Thoracic aorta (tissue), 2 donors: ENCODE measurements around the gene MXI1. TPM values are rescaled to one million over a fixed set of nuclear protein-coding genes. Genes with fewer than 3 reads are reported as not detected.

Experiments used
- ATAC-seq: fragments of 150-250 bp; one replicate; pipeline ENCODE4 v1.8.0; 2017; ENCODE audit warnings: low read depth; ENCODE audit not compliant: insufficient number of reproducible peaks, low FRiP score
- DNase-seq: peaks from one replicate; pipeline ENCODE4 v3.0.0-alpha.2; 2020; ENCODE audit warnings: low spot score
- H3K27ac ChIP-seq, 2 donors: fragments of 200-600 bp; sonication (generic); 1 replicate in 1 of 2; 2 replicates in 1 of 2; pipeline ENCODE4 v1.5.1; 2016; ENCODE audit warnings: mild to moderate bottlenecking in 2 of 2, moderate library complexity in 2 of 2
- H3K27me3 ChIP-seq: fragments of 200-600 bp; sonication (generic); replicated peaks from 2 replicates; pipeline ENCODE4 v1.6.0; 2016; ENCODE audit warnings: mild to moderate bottlenecking; ENCODE audit not compliant: insufficient read depth
- H3K36me3 ChIP-seq: fragments of 200-600 bp; sonication (generic); one replicate; pipeline ENCODE4 v1.5.1; 2016
- H3K4me1 ChIP-seq, 2 donors: fragments of 200-600 bp; sonication (generic); 1 replicate in 1 of 2; 2 replicates in 1 of 2; pipeline versions ENCODE4 v1.5.1 to v1.6.0; 2016; ENCODE audit warnings: low read depth in 2 of 2, mild to moderate bottlenecking in 1 of 2; ENCODE audit not compliant: control insufficient read depth in 1 of 2
- H3K4me3 ChIP-seq: fragments of 200-600 bp; sonication (generic); 2 replicates; pipeline ENCODE4 v1.5.1; 2016; ENCODE audit warnings: mild to moderate bottlenecking
- H3K9me3 ChIP-seq: fragments of 200-600 bp; sonication (generic); 2 replicates; pipeline ENCODE4 v1.5.1; 2016
- CTCF ChIP-seq: fragments of 200-600 bp; sonication (generic); IDR thresholded peaks from one replicate; pipeline ENCODE4 v1.5.1; 2019; ENCODE audit warnings: antibody characterized with exemption
- total RNA-seq, 2 donors: library from RNA; depleted of rRNA; stranded (reverse); fragments of >200 nt; gene quantifications; one replicate each; pipeline versions ENCODE4 v1.1.0 to v1.2.3, GENCODE V29; 2016

Gene MXI1
- total RNA-seq, 2 donors from 2014 or later = 87.7 to 92.8 TPM

GRCh38 chr10:110203500-110204455 is 3.6 kb upstream of the MXI1 start:
- Histone ChIP-seq H3K4me1 (peaks cover 0 to 8% of the 10 kb centered on the region in 2 donors), H3K27me3 (no peaks in the 10 kb centered on the region), H3K4me3 (no peak overlapping the region), H3K27ac (no peak overlapping the region), H3K9me3 (no peaks in the 10 kb centered on the region), H3K36me3 (no peaks in the 10 kb centered on the region)
- no peak for TF ChIP-seq CTCF
- no peak for DNase-seq
- ATAC-seq = no peak

GRCh38 chr10:110205051-110205675 is 2.2 kb upstream of the MXI1 start:
- DNase-seq = no peak
- no peak overlapping the region for H3K4me3 ChIP-seq
- H3K27ac ChIP-seq = no peak overlapping the region
- H3K27me3 ChIP-seq = no peaks in the 10 kb centered on the region
- no peak for ATAC-seq
- H3K36me3 ChIP-seq = no peaks in the 10 kb centered on the region
- no peak for TF ChIP-seq CTCF
- peaks cover 0 to 8% of the 10 kb centered on the region in 2 donors for H3K4me1 ChIP-seq
- H3K9me3 ChIP-seq = no peaks in the 10 kb centered on the region

DNA sequence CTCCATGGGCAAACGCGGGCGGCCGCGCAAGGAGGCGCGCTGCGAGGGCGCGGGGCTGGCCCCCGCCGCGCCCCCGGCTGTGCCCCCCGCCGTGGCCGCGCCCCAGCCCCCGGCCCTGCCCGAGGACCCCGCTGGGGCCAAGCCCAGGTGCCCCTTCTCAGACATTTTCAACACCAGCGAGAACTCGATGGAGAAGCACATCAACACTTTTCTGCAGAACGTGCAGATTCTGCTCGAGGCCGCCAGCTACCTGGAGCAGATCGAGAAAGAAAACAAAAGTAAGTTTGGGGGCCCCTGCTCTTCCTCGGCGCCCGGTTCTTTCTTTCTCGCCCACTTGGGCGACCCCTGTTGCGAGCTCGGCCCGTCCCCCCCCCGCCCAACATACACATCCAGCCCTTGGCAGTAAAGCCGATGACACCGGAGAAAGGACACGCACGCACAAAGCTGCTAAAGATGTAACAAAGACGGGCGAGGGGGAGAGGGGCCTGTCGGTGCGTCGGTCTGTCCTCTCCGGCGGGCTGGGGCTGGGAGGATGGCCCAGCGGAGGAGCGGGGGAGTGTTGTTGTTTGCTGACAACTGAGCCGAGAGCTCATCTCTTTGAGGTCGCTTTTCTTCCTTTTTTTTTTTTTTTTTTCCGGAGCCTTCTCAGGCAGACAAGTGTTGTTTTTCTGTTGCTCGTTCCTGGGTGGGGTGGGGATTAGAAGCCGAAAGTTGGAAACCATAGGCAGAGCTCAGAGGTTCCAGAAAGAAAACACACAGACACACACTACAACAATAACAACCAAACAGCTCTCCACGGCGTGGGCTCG is 604 bp downstream of the MXI1 start:
- Histone ChIP-seq H3K36me3 (no peaks in the 10 kb centered on the region), H3K27ac (peak overlapping the region; percentile 86 to 99), H3K9me3 (no peaks in the 10 kb centered on the region), H3K4me1 (peaks cover 14 to 24% of the 10 kb centered on the region in 2 donors), H3K4me3 (peak overlapping the region; percentile 93), H3K27me3 (no peaks in the 10 kb centered on the region)
- TF ChIP-seq CTCF = no peak
- DNase-seq = no peak
- ATAC-seq = no peak

- Histone ChIP-seq H3K4me1 (peaks cover 15 to 32% of the 10 kb centered on the region in 2 donors), H3K4me3 (peak overlapping the region; percentile 93), H3K27ac (peak overlapping the region; percentile 86 to 99), H3K27me3 (no peaks in the 10 kb centered on the region), H3K9me3 (no peaks in the 10 kb centered on the region), H3K36me3 (no peaks in the 10 kb centered on the region)
- ATAC-seq (no peak), DNase-seq (no peak)
- no peak for TF ChIP-seq CTCF
These were observed 1.4 kb downstream of the MXI1 start for GRCh38 chr10:110208614-110209453.
